GM10847 (cell line): ENCODE results near the gene CLCNKA.

Source experiments
- POLR2A ChIP-seq: IDR thresholded peaks from 2 replicates; pipeline ENCODE4 v1.6.1; 2011; ENCODE audit not compliant: insufficient read length; ENCODE audit errors: extremely low read depth

Gene CLCNKA

DNA sequence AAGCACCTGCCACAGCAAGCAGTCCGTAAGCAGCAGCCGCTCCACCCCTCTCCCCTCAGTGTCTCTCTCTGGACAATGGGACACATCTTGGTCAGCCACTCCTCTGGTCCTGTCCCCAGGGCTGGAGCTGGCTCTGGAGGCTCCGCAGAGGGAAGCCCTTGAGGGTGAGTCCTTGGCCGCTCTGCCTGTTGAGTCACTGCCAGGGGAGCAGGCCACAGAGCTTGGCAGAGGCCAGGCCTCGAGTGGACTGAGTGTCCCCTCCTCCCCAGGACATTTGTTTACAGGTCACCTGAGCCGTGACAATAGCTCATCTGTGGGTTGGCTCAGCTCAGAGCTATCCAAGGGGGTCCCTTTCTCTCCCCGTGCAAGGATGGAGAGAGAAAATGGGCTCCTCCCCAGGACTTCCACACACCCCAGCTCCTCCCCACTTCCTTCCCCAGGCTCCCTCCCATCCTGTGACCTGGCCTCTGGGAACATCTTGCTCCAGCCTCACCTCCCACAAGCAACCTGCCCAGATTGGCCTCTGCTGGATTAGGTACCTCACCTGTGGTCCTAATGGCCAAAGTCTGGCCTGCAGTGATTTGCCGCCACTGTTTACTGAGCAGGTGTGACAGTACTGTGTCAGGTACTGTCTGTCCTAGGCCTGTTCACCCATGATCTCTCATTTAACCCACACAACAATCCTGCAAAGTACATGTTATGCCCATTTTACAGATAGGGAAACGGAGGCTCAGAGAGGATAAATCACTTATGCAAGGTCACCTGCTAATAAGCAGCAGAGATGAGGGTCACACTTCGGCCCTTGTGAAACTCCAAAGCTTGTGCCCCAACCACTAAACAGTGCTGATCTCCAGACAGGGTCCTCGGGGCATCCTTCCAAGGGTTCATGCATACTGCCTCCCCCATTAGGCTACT lies 46.8 kb downstream of the CLCNKA start:
- no peak for TF ChIP-seq POLR2A

DNA sequence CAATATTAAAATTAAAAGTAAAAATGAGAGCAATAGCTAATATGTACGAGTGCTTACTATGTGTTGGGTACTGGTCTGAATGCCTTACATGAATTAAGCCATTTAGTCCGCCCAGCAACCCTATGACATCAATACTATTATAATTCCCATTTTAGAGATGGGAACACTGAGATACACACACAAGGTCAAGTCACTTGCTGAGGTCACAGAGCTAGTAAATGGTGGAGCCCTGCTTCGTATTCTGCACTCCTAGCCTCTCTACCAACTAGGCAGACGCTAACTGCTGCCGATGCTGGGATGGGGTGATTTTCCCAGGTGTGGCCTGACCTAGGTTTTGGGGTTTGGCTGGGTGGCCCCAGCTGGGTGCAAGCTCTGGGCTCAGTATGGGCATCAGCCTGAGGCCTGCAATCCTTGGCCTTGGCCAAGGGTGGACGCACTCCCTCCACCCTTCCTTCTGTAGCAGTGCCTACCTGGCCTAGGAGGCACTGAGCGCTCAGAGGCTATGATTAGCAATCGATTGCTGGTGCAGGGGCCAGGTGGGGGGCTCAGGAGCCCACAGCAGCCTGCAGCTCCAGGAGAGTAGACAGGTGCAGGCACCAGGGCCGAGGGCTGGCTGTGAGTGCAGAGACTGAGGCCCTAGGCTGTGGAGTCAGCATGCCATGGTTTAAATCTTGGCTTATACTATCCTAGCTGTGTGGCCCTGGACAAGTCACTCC lies 49.0 kb downstream of the CLCNKA start:
- TF ChIP-seq POLR2A = no peak

DNA sequence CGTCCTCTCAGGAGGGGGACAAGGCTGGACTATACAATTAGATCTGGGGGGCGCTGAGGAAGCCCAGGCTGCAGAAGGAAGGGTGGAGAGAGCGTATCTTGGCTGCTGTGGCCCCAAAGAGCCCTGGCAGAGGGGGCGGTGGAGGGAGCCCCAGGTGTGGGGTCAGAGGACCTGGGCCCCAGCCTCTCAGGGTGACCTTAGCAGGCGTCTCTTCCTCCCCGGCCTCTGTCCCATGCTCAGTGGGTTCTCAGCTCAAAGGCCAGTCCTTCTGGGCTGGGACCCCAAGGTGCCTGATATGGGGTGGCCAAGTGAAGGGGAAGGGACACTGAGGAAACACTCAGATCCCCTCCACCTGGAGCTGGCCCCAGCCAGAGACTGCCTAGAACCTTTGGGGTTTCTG lies 49.8 kb downstream of the CLCNKA start:
- TF ChIP-seq POLR2A = no peak

GRCh38 chr1:16072095-16072494 lies 50.3 kb downstream of the CLCNKA start:
- TF ChIP-seq POLR2A = no peak

GRCh38 chr1:16072616-16073484 lies 51.0 kb downstream of the CLCNKA start:
- TF ChIP-seq POLR2A = no peak

GRCh38 chr1:16073490-16074119 lies 51.8 kb downstream of the CLCNKA start, which contains the start of gene FAM131C:
TSS of gene FAM131C (minus strand) at chr1:16073651. CDS start at chr1:16073442, 209 bp downstream.
- no peak for TF ChIP-seq POLR2A

DNA sequence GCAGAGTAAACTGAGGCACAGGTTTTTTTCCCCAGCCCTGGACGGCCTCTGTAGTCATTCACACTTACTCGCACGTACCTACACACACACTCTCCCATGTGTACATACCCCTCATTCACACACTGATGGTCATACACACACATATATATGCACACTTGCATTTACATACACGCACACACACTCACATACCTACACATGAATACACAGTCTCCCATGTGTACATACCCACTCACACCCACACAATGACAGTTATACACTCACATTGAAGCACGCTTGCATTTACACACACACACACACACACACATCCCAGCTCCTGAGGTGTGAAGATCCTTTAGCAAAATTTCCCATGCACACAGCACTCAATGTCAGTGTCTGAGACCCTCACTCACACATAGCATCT lies 52.4 kb downstream of the CLCNKA start:
- no peak for TF ChIP-seq POLR2A

DNA sequence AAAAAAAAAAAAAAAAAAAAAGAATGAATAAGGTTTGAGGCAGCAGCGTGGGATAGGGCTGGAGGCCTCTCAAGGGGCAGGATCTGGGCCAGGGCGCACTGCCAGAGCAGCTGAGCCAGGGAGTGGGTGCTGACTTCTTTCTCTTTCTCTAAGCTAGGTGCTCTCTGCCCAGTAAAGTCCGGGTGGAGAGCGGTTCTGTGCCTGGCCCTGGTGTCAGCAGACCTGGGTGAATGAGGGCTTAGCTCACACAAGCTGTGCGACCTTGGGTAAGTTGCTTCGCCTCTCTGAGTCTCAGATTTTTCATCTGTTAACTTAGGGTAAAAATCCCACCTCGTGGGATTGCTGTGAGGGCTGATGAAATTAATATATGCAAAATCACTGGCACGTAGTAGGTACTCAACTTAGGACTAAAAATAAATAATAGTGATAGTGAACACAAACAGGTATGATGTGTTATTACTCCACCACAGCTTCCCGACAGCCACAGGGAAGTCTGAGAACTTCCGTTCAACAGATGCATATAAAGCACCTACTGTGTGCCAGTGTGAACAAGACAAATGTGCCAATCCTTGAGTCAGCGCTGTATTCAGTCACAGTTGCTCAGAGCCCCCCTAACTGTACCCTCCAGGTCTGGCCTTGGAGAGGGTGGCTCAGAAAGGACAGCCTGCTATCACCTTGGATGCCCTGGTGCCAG lies 53.6 kb downstream of the CLCNKA start:
- TF ChIP-seq POLR2A = no peak

- no peak for TF ChIP-seq POLR2A
Observed at GRCh38 chr1:16076031-16076864, 54.4 kb downstream of the CLCNKA start.

DNA sequence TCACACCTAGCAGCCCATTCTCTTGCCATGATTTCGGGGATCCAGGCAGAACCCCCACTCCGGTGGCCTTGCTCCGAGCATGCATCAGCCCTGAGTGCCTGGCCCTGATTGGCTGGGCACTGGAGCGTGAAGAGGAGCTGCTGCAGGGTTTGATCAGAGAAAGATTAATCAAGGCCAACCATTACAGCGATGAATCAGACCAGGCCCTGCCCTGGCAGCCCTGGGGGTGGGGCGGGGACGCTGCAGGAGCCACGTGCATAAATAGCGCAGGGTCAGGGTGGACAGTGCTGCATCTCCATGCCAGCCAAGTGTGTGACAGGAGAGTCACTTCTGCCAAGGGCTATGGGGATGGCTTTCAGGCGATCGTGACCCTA lies 55.0 kb downstream of the CLCNKA start:
- TF ChIP-seq POLR2A = no peak

DNA sequence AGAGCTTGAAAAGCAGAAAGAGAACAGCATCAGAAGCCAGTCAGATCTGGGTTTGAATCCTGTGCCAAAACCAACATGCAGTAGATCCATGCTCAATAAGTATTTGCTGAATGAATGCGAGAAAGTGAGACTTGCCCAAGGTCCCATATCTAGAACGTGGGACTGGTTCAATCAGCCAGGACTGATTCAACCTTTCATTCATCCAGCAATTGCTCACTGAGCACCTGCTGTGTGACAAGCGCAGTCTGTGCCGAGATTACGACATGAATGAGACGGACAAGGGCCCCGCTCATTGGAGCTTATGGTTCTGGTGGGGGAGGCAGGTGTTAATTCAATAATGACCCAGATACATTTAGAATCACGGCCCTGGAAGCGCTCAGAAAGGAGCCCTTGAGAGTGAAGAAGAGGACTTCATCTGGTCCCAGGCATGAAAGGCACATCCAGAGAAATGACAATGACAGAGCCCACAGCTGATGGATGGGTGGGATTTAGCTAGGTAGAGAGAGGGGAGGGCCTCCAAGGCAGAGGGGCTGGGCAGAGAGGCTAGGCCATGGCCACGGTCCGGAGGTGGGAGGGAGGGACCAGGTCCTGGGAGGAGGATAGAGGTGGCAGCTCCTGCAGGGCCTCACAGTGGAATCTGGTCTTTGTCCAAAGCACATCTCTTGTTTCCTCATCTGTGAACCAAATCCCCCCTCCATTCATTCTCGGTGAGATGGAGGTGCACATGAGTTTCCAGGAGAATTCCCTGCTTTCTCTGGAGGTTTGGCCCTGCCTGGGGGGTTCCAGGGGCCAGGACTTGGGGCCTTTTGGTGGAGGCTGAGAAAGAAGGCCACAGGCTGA lies 55.8 kb downstream of the CLCNKA start:
- TF ChIP-seq POLR2A = no peak

DNA sequence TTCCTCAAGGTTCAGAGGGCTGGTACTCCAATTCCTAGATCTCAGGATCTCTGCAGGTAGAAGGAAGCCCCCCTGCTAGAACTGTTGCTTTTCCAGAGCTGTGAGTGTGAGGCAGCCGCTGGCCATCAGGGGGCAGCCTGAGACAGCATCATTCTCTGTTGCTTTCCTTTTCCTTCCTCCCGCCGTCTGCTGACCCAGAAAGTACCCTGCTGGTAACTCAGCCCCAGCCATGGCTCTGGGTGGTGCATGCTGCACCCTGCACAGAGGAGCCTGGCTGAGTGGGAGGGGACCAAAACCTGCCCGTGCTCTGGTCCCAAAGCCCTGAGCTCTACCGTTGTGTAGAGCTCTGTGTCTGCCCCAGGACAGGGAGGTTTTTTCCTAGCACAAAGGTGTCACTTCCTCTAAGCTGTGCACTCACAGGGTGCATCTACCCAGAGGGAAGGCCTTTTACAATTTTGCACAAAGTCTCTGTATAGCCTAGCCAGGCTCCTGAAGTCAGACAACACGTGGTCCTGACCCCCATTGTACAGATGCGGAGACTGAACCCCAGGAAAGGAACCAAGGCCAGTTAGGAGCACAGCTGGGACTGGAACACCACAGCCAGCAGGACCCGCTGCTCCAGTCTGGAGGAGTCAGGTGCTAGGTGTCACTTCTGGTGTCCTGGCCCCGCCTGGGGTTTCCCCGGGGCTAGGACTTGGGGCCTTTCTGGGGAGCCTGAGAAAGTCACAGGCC lies 57.3 kb downstream of the CLCNKA start:
- no peak for TF ChIP-seq POLR2A
